Fibroblast of gingiva (primary cell): ENCODE measurements around the gene SH3GL1.

Experiments used
- DNase-seq: peaks from one replicate; pipeline ENCODE4 v3.0.0-alpha.2; 2011; ENCODE audit warnings: low read depth

The SH3GL1 gene

GRCh38 chr19:4313847-4314490 lies 86.4 kb downstream of the SH3GL1 start:
- no peak for DNase-seq
